Cardiac septum (tissue), 1 donor: Measurements from ENCODE around the gene NSMCE4A. TPM values are rescaled to one million over a fixed set of nuclear protein-coding genes. Genes with fewer than 3 reads are reported as not detected.
"Not testable (repeated sequence)": the region's sequence is repeated elsewhere in the genome, so short reads cannot be mapped to it uniquely, and the experiment has no call there.

ENCODE experiments used
- DNase-seq: peaks from one replicate; pipeline ENCODE4 v3.0.0-alpha.2; 2020; ENCODE audit warnings: low spot score
- intact Hi-C: fragments of 100-400 bp; cut with DNase I; formaldehyde crosslinking; loops from one replicate; pipeline ENCODE4 v1.14.0; 2022
- long read RNA-seq: library from polyadenylated mRNA; unstranded; transcript quantifications from one replicate; pipeline ENCODE4 v2.0.0, GENCODE V29; 2021
- total RNA-seq: library from RNA; stranded (reverse); fragmentation: NEBNext Ultra II Directional; extraction: Animal tissue kit (Norgen Biotek cat#: 25700); gene quantifications from one replicate; pipeline ENCODE4 v1.2.1, GENCODE V29; 2021
- donor health status: DM: no; HTN: no; CAD: no.

The NSMCE4A gene, protein sequence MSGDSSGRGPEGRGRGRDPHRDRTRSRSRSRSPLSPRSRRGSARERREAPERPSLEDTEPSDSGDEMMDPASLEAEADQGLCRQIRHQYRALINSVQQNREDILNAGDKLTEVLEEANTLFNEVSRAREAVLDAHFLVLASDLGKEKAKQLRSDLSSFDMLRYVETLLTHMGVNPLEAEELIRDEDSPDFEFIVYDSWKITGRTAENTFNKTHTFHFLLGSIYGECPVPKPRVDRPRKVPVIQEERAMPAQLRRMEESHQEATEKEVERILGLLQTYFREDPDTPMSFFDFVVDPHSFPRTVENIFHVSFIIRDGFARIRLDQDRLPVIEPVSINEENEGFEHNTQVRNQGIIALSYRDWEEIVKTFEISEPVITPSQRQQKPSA
- 29.0 TPM for total RNA-seq
- long read RNA-seq, transcript NSMCE4A-202 (11 exons, 1,394 nt): major isoform, 36 of 72 reads
- long read RNA-seq, partial matches to known transcripts: 7 of 72 reads
- long read RNA-seq, other reads (novel, unspliced or antisense): 29 of 72 reads

DNA sequence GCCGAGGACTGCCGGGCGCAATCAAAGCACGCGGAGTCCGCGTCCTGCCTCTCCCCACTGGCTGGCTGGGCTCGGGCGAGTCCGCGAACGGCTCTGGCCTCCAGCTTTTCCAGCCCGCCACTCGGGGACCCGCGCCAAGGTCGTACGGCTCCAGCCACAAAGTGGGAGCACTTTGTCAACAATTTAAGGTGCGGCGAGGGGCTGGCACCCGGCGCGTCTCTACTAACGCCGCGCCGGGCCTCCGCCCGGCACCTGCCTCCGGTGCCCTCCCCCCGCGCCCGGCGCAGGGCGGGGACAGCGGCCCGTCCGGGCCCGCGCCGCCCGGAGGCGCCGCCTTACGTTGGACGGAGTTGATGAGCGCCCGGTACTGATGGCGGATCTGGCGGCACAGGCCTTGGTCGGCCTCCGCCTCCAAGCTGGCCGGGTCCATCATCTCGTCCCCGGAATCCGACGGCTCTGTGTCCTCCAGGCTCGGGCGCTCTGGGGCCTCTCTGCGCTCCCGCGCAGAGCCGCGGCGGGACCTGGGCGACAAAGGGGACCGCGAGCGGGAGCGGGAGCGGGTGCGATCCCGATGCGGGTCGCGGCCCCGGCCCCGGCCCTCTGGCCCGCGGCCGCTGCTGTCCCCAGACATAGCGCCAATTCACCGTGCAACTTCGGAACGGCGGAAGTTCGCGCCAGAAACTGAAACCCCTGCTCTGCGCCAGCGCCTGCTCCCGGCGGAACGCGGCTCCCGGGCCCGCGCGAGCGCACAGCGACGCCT lies at the start of gene NSMCE4A:
NSMCE4A (minus strand) TSS at position 683 of the 760 bp plus-strand sequence; CDS start at position 631, 52 bp downstream.
- intact Hi-C loops: loop anchor here (2.0 to 5.0 kb wide), 3 partner anchors 47 to 138 kb away; partner anchors contain the start of gene ATE1
- peak; percentile 91 for DNase-seq

DNA sequence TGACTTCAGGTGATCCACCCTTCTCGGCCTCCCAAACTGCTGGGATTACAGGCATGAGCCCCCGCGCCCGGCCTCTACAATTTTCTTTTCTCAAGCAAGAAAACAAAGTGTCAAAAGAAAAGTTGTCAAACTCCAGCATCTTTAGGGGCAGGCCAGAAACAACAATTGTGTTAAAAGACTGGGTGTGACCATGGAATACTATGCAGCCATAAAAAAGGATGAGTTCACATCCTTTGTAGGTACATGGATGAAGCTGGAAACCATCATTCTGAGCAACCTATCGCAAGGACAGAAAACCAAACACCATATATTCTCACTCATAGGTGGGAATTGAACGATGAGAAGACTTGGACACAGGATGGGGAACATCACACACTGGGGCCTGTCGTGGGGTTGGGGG lies 48.2 kb upstream of the NSMCE4A start:
- DNase-seq, intact Hi-C loops: not testable (repeated sequence)

DNA sequence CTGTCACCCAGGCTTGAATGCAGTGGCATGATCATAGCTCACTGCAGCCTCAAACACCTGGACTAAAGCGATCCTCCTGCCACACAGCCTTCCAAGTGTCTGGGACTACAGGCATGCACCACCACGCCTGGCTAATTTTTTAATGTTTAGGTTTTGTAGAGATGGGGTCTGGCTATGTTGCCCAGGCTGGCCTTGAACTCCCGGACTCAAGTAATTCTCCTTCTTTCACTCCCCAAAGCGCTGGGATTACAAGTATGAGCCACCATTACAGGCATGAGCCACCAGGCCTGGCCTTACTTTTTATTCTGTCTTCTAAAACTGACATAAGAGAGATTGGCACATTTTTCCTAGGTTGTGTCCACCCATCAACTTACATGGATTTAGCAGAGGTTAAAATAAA lies 47.3 kb upstream of the NSMCE4A start:
- no peak for DNase-seq
- intact Hi-C loops: no loop called here

DNA sequence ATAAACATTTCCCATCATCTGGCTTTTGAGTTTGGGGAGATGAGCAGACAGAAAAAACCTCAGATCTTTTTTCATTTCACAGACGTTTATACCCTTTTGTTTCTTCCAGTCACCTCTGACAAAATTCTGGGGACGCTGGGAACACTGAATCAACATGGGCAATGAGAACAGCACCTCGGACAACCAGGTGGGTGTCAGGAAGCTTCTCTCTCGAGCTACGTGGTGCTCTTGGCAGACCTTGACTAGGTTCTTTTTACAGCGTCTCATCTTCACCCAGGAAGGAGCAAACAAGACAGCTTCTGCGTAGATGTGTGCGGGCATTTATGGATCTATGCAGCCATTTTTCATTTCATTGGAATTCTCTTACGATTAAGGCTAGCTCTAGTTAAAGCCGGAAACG lies 46.8 kb upstream of the NSMCE4A start:
- no peak for DNase-seq
- intact Hi-C loops: no loop called here

- intact Hi-C loops: no loop called here
- no peak for DNase-seq
Measured at GRCh38 chr10:122021379-122021778, 46.4 kb upstream of the NSMCE4A start.

DNA sequence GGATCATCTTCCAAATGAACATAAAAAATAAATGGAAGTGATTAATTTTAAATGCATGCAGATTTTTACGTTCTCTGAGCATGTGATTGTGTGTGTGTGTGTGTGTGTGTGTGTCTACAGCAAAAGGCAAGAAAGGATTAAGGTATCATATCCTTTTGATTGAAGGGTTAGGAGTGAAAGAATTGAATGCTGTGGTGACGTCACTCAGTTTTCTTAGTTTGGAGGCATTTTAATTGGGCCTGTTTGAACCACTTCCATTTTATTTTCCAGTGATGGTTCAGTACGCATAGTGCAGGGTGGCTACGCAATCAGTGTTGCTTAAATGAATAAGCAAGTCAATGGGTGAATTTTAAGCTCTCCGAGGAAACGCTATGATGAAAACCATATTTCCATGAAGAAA lies 45.2 kb upstream of the NSMCE4A start:
- intact Hi-C loops: no loop called here
- no peak for DNase-seq

DNA sequence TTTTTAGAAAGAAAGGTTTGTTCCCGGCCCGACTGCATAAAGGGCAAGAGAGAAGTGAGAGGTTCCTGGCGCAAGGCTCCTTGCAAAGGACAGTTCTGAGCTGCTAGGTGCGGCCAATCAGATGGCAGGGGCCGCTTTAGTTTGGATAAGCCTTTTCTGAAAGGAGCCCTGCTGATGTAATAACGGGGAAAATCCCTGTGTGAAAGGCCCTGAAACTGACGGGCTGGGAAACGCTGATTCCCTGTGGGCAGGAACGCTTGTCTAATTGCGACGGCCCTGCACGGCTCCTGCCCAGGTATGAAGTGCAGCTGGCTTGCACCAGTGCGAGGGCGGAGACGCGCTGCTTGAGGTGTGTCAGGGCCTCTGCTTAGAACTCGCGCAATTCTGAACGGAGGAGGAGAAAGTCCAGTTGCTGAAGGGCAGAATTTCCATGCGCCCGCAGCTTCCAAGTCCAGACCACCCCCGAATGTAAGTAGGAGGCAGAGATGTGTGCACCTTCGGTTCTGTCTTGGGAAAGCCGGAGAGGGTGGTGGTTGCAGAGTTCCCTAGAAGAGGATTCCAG lies 44.5 kb upstream of the NSMCE4A start:
- intact Hi-C loops: no loop called here
- no peak for DNase-seq

GRCh38 chr10:122018951-122019413 lies 44.0 kb upstream of the NSMCE4A start:
- no peak for DNase-seq
- intact Hi-C loops: no loop called here

GRCh38 chr10:122018491-122018890 lies 43.5 kb upstream of the NSMCE4A start:
- no peak for DNase-seq
- intact Hi-C loops: no loop called here

DNA sequence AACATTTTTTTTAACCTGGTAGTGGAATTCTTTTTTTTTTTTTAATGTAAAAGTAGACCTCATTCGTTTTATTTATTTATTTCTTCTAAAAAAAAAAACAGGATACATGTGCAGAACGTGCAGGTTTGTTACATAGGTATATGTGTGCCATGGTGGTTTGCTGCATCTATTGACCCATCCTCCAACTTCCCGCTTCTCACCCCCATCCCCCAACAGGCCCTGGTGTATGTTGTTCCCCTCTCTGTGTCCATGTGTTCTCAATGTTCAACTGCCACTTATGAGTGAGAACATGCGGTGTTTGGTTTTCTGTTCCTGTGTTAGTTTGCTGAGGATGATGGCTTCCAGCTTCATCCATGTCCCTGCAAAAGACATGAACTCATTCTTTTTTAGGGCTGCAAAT lies 42.9 kb upstream of the NSMCE4A start:
- intact Hi-C loops, DNase-seq: not testable (repeated sequence)

- no peak for DNase-seq
- intact Hi-C loops: no loop called here
Measured at GRCh38 chr10:122014652-122015248, 39.7 kb upstream of the NSMCE4A start.

DNA sequence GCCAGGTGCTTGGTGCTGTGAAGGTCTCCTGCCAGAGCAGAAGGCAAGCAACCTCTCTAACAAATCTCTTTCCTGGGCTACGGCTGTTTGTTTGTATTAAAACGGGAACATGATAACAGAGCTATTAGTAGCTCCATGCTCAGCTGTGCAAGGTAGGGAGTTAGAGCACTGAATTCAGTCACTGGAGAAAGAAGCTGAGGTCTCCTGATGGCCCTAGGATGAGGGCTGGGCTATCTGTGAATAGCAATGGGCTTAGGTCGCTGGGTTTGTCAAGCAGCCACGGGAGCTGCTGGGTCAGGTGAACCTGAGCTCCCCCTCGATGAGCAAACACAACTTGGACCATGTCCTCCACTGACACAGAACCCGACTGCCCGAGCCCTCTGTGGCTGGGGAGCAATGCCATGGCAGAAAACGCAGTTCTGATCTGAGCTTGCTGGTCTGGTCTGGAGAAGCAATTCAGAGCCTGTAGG lies 38.3 kb upstream of the NSMCE4A start:
- no peak for DNase-seq
- intact Hi-C loops: no loop called here

- no peak for DNase-seq
- intact Hi-C loops: no loop called here
Measured at GRCh38 chr10:122012731-122013130, 37.7 kb upstream of the NSMCE4A start.

DNA sequence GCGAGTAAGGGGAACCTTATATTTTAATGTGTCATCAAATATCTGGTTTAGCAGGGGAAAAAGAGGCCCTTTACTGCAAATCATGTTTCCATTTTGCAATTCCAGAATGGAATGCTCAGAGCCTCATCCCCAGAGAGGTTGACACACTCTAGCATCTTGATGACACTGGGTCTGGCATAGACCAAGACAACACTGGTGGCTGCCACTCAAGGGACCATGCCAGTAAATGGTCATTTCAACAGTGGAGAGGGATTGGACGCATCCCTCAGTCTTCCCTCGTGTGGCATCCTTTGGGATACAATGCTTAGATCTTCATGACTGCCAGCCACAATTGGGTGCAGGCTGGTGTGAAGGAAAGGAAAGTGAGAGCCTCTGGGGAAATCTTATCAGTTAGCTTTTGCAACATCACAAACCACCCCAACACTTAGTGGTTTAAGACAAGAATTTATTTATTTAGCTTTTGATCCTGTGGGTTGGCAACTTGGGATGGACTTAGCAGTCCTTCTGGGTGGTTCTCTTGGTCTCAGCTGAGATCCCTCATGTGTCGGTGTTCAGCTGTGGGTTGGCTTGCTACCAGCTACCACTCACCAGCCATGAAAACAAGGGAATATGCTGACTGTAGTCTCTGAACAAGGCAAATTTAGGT lies 35.5 kb upstream of the NSMCE4A start:
- intact Hi-C loops: no loop called here
- DNase-seq: no peak

GRCh38 chr10:122007415-122007814 lies 32.4 kb upstream of the NSMCE4A start:
- intact Hi-C loops: no loop called here
- DNase-seq: no peak

- no peak for DNase-seq
- intact Hi-C loops: no loop called here
Measured at GRCh38 chr10:122001698-122002097, 26.7 kb upstream of the NSMCE4A start.

- intact Hi-C loops: loop anchor here (5.0 kb wide), 1 partner anchor 33 kb away; no protein-coding TSS in a partner anchor
- DNase-seq: no peak
Measured at GRCh38 chr10:121999301-121999700, 24.3 kb upstream of the NSMCE4A start.

GRCh38 chr10:121998462-121998861 lies 23.4 kb upstream of the NSMCE4A start:
- DNase-seq: no peak
- intact Hi-C loops: loop anchor here (5.0 kb wide), 1 partner anchor 34 kb away; no protein-coding TSS in a partner anchor

- intact Hi-C loops: no loop called here
- DNase-seq: peak; percentile 84
Measured at GRCh38 chr10:121994429-121994941, 19.5 kb upstream of the NSMCE4A start.
